GM18861 (cell line): ENCODE data around the gene LRFN2.

Experiments used
- ATAC-seq: cut with Tn5 transposase; IDR thresholded peaks from one replicate; pipeline ENCODE4 v1.9.1; 2021; ENCODE audit not compliant: unreplicated experiment

The LRFN2 gene

DNA sequence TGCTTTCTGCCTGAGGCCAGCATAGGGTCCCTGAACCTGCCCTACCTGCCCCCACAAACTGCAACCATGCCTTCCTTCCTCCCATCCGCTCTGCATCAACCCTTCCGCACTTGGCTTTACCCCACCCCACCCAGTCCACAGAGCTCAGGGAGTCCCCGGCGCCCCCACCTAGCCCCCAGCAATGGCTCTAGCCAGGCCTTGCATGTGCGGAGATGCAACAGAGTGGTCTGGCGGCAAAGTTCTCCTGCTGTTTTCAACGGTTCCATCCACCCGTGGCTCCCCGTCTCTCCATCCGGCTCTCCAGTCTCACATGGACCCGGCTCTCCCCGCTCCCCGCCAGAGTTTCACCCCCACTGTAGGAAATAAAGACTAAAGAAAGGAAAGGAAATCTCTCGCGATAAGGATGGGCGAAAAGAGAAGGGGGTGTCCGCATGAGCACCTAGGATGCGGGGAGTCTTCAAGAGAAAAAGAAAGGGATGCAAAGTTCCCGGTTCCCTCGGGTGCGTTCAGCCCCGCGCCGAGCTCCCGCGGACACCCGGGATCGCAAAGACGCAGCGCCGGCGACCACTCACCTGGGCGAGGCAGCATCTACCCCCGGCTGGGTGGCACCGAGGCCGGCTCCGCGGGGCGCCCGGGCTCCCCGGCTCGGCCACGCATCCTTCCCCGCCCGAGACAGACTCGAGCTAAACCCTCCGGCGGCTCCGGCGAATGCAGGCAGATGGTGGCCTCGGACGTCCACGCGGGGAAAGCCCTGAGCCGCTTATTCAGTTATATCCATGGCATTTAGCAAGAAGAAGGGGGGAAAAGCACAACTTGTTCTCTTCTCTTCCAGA is 579 bp downstream of the LRFN2 start:
- ATAC-seq = no peak

- no peak for ATAC-seq
Measured at GRCh38 chr6:40585651-40586269, 1.4 kb downstream of the LRFN2 start.

GRCh38 chr6:40585223-40585622 is 1.9 kb downstream of the LRFN2 start:
- ATAC-seq = no peak

GRCh38 chr6:40584741-40585140 is 2.4 kb downstream of the LRFN2 start:
- ATAC-seq = no peak

DNA sequence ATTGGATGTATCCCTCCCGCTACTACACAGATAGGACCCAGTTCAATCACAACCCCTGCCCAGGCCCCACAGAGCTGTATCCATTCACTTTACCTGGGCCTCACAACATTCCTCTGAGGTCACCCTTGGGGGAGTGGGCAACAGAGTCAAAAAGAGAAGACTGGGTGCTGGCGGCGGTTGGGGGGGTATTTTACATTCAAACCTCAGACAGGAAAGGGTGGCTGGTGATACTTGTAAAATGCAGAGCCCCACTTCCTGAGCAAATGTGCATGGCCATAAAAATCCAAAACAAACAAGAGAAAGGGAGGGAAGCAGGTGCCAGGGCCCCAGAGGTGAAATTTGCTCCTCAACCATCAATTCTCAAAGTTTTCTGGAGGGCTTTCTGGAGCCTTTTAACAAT is 3.5 kb downstream of the LRFN2 start:
- ATAC-seq = no peak

- no peak for ATAC-seq
Measured at GRCh38 chr6:40582892-40583291, 4.3 kb downstream of the LRFN2 start.

DNA sequence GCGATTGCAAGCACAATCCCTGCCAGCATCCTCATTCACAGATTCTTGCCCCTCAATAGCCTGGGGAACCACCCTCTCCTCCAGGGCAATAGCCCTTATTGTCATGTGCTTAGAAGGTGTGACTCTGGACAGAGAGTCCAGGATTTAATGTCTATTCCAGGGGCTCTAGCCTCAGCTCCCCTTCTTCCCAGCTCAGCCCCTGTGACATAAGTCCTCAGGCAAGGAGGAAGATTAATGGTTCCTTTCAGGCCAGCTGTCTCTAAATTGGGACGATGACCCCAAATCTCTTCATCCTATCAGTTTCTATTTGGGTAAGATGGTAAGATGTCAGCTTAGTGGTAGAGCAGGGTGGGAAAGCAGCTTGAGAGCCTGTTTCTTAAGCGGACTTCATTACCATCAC is 8.1 kb downstream of the LRFN2 start:
- no peak for ATAC-seq

DNA sequence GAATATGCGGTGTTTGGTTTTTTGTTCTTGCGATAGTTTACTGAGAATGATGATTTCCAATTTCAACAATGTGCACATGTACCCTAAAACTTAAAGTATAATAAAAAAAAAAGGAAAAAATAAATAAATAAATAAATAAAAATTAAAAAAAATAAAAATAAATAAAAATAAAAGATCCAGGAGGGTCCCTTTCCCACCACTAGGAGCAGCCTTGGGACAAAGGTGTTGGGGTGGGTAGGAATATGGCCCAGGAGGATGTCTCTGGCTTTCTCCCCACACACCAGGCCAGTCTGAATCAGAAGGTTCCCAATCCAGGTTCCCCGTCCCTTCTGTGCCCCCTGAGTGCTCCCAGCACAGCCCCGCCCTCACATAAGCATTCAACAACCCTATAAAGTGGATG is 9.5 kb downstream of the LRFN2 start:
- no peak for ATAC-seq

DNA sequence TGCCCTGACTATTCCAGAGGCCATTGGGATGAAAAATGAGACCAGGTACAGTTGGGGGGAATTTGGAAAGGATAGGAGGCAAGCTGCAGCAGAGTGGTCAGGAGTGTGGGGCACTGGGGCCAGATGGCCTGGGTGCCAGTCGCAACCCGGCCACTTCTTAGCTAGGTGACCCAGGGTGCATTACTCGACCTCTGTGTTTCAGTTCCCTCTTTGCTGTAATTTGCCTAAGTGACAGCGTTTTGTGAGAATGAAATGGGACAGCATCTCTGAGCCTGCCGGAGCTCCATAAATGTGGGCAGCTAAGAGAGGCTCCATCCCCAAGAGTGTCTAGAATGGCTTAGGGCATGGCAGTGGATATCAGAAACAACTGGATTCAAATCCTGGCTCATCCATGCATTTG is 13.9 kb downstream of the LRFN2 start:
- no peak for ATAC-seq

GRCh38 chr6:40569162-40569910 is 17.8 kb downstream of the LRFN2 start:
- no peak for ATAC-seq

- ATAC-seq = no peak
Measured at GRCh38 chr6:40568062-40568708, 19.0 kb downstream of the LRFN2 start.

GRCh38 chr6:40563111-40563510 is 24.1 kb downstream of the LRFN2 start:
- no peak for ATAC-seq

- no peak for ATAC-seq
Measured at GRCh38 chr6:40559056-40559455, 28.1 kb downstream of the LRFN2 start.

DNA sequence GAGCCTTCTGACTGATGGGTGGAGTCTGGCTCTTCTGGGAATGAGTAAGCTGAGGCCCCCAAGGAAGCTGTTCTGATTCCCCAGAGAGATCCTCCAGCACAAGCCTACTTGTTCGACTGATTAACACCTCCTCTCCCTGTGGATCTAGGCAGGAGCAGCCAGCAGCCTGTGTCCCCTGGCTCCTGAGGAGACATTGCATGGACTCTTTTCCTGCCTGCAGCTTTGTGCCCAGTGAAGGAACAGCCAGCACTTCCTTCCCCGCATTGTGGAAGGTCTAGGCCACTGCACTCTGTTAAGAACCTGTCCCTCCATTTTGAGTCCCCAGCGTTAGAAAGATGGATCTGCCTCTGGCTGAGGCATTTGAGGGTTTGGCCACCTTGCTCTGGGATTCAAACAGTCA is 29.1 kb downstream of the LRFN2 start:
- ATAC-seq = no peak

DNA sequence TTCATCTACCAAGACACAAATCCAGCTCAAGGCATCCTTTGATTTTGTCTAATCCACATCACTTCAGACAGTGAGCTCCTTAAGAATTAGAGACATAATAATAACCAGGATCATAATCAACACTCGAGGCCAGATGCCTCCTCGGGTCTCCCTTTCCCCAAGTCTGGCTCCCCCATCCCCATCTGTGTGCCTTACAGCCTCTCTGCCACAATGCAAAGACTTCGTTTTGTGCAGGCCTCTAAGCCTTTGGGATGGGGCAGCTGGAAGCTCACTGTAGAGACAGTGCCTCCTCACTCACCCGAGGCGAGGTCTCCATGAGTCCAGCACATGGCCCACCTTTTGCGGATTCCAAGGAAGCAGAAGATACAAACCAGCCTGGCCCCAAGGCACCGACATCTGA is 30.3 kb downstream of the LRFN2 start:
- no peak for ATAC-seq

DNA sequence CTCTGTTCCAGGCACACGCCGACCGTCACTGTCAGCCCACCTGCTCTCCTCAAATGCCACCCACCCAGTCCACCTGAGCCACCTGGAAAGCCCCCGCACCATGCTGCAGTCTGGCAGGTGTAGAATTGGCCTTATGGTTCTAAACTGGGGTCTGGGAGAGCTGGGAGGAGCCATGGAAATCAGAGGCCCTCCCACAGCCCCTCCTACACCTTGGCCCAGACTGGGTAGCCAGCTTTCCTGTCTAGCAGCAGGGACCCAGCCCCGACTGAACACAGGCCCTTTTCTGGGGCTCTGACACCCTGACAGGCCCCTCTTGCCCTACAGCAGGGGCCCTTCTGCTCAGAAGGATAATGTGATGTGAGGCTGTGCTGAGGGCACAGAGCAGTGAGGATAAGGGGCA is 31.1 kb downstream of the LRFN2 start:
- ATAC-seq = no peak

- no peak for ATAC-seq
Measured at GRCh38 chr6:40555092-40555491, 32.1 kb downstream of the LRFN2 start.

GRCh38 chr6:40552941-40553340 is 34.2 kb downstream of the LRFN2 start:
- no peak for ATAC-seq

DNA sequence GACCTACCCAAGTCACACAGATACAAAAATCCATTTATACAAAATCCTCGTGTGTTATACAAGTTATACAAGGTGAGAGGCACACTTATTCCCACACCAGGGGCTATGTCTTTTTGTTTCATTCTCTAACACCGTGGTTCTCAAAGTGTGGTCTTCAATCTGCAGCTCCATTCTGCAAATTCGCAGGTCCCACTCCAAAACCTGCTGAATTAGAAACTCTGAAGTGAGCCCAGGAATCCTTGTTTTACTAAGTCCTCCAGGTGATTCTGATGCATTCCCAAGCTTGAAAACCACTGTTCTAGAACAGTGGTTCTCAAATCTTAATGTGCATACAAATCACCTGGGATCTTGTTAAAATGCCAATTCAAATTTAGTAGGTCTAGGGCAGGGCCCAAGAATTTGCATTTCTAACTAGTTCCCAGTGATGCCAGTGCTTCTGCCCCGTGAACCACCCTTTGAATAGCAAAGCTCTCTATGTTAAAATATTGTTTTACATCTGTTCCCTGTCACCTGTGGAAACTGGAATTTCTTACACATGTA is 35.1 kb downstream of the LRFN2 start:
- ATAC-seq = no peak

- ATAC-seq = no peak
Measured at GRCh38 chr6:40550202-40551101, 36.7 kb downstream of the LRFN2 start.
